Measurements from ENCODE around the gene CDC42EP2. TPM values are rescaled to one million over a fixed set of nuclear protein-coding genes. Genes with fewer than 3 reads are reported as not detected.

Gene CDC42EP2
- total RNA-seq, 2 experiments from 2014 or later: 1.7 TPM; not detected in 1

DNA sequence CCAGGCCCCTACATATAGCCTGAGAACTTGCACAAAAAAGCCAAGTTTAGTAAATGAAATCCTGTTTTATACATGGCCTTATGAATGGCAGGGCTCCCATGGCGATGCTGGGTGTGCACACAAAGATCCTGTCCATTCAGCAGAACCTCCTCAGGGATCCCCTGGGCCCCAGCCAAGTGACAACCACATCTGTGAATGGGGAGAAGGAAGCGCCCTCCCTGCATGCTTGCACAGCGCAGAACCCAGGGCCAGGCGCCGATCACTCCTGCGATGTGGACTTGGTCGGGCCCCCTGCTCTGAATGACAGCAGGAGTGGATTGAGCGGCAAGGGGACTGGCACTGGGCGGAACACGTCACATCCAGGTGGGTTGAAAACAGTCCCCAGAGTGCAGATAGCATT is 4.5 kb upstream of the CDC42EP2 start:
- no TSS peak for BruUV-seq (replicated peaks)
- CTCF ChIA-PET (ENCODE audit: unreplicated experiment): no interaction called here
- no peak overlapping the region for H3K4me2 ChIP-seq (ENCODE audit: low read length)

DNA sequence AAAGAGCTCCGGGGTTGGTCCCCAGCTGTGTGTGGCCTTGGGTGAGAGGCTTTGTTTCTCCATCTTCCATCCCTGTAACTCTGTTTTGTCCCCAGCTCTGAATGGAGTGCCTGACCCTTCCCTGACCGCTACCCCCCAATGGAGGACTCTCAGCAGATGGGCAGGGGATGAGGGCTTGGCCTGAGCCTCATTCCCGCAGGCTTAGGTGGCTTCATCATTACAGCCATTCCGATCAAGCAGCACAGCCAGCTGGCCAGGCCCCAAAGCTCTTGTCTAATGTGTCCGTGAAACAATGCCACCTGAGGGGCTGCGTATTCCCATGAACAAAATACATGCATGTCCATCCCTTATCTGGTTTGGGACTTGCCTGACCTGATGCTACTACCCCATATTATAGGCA is 3.9 kb upstream of the CDC42EP2 start:
- BruUV-seq (replicated peaks): no TSS peak
- H3K9me2 ChIP-seq (ENCODE audit: insufficient read depth, low read length): no peaks in the 10 kb centered on the region
- H4K20me1 ChIP-seq (ENCODE audit: insufficient read depth, low read length): no peaks in the 10 kb centered on the region
- no peak overlapping the region for H2AFZ ChIP-seq (ENCODE audit: low read length)
- TF ChIP-seq EZH2phosphoT487 (IDR thresholded peaks at IDR 0.05; ENCODE audit: borderline replicate concordance, low read depth, low read length): no peak
- TF ChIP-seq, protein P1, sequence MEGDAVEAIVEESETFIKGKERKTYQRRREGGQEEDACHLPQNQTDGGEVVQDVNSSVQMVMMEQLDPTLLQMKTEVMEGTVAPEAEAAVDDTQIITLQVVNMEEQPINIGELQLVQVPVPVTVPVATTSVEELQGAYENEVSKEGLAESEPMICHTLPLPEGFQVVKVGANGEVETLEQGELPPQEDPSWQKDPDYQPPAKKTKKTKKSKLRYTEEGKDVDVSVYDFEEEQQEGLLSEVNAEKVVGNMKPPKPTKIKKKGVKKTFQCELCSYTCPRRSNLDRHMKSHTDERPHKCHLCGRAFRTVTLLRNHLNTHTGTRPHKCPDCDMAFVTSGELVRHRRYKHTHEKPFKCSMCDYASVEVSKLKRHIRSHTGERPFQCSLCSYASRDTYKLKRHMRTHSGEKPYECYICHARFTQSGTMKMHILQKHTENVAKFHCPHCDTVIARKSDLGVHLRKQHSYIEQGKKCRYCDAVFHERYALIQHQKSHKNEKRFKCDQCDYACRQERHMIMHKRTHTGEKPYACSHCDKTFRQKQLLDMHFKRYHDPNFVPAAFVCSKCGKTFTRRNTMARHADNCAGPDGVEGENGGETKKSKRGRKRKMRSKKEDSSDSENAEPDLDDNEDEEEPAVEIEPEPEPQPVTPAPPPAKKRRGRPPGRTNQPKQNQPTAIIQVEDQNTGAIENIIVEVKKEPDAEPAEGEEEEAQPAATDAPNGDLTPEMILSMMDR (conservative IDR thresholded peaks at IDR 0.05; ENCODE audit: low read length): no peak
- no peak for DNase-seq (ENCODE audit: low spot score)
- H3K27ac ChIP-seq (ENCODE audit: low read depth, low read length, poor library complexity, severe bottlenecking): no peak overlapping the region
- H3K4me1 ChIP-seq (ENCODE audit: insufficient read depth, low read length, poor library complexity, severe bottlenecking): peaks cover 6% of the 10 kb centered on the region
- intact Hi-C loops (cut with micrococcal nuclease; ENCODE audit: unreplicated experiment): loop anchor here (10.0 kb wide), 2 partner anchors 86 to 466 kb away; partner anchors contain the start of gene CDC42BPG
- ChIA-PET CTCF (ENCODE audit: unreplicated experiment) (no interaction called here), POLR2A (no interaction called here)
- no peak overlapping the region for H3K4me2 ChIP-seq (ENCODE audit: low read length)
- H3K79me2 ChIP-seq (ENCODE audit: insufficient read depth, low read depth, low read length): no peaks in the 10 kb centered on the region
- no peak overlapping the region for H3K4me3 ChIP-seq (ENCODE audit: low read depth, low read length, poor library complexity, severe bottlenecking)
- no peaks in the 10 kb centered on the region for H3K9me3 ChIP-seq (ENCODE audit: low read length)
- H3K36me3 ChIP-seq (ENCODE audit: insufficient read depth, low read length): no peaks in the 10 kb centered on the region

More for the DNA sequence above, 4.5 kb upstream of the CDC42EP2 start:
- Histone ChIP-seq H3K9me2 (ENCODE audit: insufficient read depth, low read length) (no peaks in the 10 kb centered on the region), H3K4me1 (ENCODE audit: insufficient read depth, low read length, poor library complexity, severe bottlenecking) (peaks cover 3% of the 10 kb centered on the region), H3K79me2 (ENCODE audit: insufficient read depth, low read depth, low read length) (no peaks in the 10 kb centered on the region), H4K20me1 (ENCODE audit: insufficient read depth, low read length) (no peaks in the 10 kb centered on the region), H3K9me3 (ENCODE audit: low read length) (no peaks in the 10 kb centered on the region), H3K36me3 (ENCODE audit: insufficient read depth, low read length) (no peaks in the 10 kb centered on the region), H3K27ac (ENCODE audit: low read depth, low read length, poor library complexity, severe bottlenecking) (no peak overlapping the region), H3K4me3 (ENCODE audit: low read depth, low read length, poor library complexity, severe bottlenecking) (no peak overlapping the region), H2AFZ (ENCODE audit: low read length) (no peak overlapping the region)
- POLR2A ChIA-PET: no interaction called here
- intact Hi-C loops (cut with micrococcal nuclease; ENCODE audit: unreplicated experiment): loop anchor here (10.0 kb wide), 2 partner anchors 85 to 465 kb away; partner anchors contain the start of gene CDC42BPG
- TF ChIP-seq, protein P1 (conservative IDR thresholded peaks at IDR 0.05; ENCODE audit: low read length): no peak
- no peak for TF ChIP-seq EZH2phosphoT487 (IDR thresholded peaks at IDR 0.05; ENCODE audit: borderline replicate concordance, low read depth, low read length)
- DNase-seq (ENCODE audit: low spot score): no peak

DNA sequence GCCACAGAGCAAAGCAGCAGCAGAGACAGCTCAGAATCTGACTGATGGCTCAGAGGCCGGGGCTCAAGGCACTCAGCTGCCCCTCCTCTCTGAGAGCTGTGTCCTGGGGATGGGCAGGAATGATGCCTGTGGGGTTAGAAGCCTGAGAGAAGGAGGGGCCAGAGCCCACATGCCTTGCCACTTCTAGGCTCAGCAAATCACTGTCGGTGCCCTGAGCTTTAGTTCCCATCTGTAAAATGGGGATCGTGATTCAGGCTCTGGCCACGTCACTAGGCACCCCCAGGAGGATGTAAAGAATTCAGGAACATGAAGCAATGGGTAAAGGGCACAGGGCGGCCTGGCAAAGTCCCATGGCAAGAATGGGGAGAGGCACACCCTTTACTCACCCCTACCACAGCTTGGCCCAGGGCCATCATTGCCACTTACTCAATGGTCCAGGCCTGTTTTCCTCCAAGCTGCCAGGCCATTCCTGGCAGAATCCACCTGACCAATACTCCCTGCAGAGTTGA is 3.4 kb upstream of the CDC42EP2 start:
- no peak overlapping the region for H3K27ac ChIP-seq (ENCODE audit: low read depth, low read length, poor library complexity, severe bottlenecking)
- no peaks in the 10 kb centered on the region for H3K9me2 ChIP-seq (ENCODE audit: insufficient read depth, low read length)
- H3K79me2 ChIP-seq (ENCODE audit: insufficient read depth, low read depth, low read length): no peaks in the 10 kb centered on the region
- DNase-seq (ENCODE audit: low spot score): no peak
- intact Hi-C loops (cut with micrococcal nuclease; ENCODE audit: unreplicated experiment): loop anchor here (10.0 kb wide), 2 partner anchors 86 to 466 kb away; partner anchors contain the start of gene CDC42BPG
- no peak overlapping the region for H2AFZ ChIP-seq (ENCODE audit: low read length)
- TF ChIP-seq, protein P1 (conservative IDR thresholded peaks at IDR 0.05; ENCODE audit: low read length): no peak
- no peak for TF ChIP-seq EZH2phosphoT487 (IDR thresholded peaks at IDR 0.05; ENCODE audit: borderline replicate concordance, low read depth, low read length)
- H4K20me1 ChIP-seq (ENCODE audit: insufficient read depth, low read length): no peaks in the 10 kb centered on the region
- H3K4me1 ChIP-seq (ENCODE audit: insufficient read depth, low read length, poor library complexity, severe bottlenecking): peaks cover 9% of the 10 kb centered on the region
- no peaks in the 10 kb centered on the region for H3K9me3 ChIP-seq (ENCODE audit: low read length)
- no TSS peak for BruUV-seq (replicated peaks)
- H3K4me2 ChIP-seq (ENCODE audit: low read length): no peak overlapping the region
- no peaks in the 10 kb centered on the region for H3K36me3 ChIP-seq (ENCODE audit: insufficient read depth, low read length)
- H3K4me3 ChIP-seq (ENCODE audit: low read depth, low read length, poor library complexity, severe bottlenecking): no peak overlapping the region
- ChIA-PET CTCF (ENCODE audit: unreplicated experiment) (no interaction called here), POLR2A (no interaction called here)

Measured in OCI-LY7 (cell line).